Endothelial cell of umbilical vein (primary cell): ENCODE data around the gene CCT2.

ENCODE experiments used
- EZH2 ChIP-seq: IDR thresholded peaks from 2 replicates; pipeline ENCODE4 v1.6.1; 2012; ENCODE audit warnings: borderline replicate concordance, low read depth, mild to moderate bottlenecking, moderate library complexity, low read length, inconsistent platforms; ENCODE audit not compliant: severe bottlenecking
- FOS ChIP-seq: IDR thresholded peaks from 2 replicates; pipeline ENCODE4 v1.6.1; 2011; ENCODE audit warnings: mild to moderate bottlenecking, low read length, moderate library complexity, borderline replicate concordance; ENCODE audit not compliant: insufficient read depth
- GATA2 ChIP-seq: IDR thresholded peaks from 2 replicates; pipeline ENCODE4 v1.7.0; 2011; ENCODE audit warnings: low read depth, mild to moderate bottlenecking, moderate library complexity, mixed read lengths, low read length; ENCODE audit not compliant: insufficient read length, insufficient read depth
- JUN ChIP-seq: IDR thresholded peaks from 2 replicates; pipeline ENCODE4 v1.6.1; 2011; ENCODE audit warnings: borderline replicate concordance, low read depth; ENCODE audit not compliant: insufficient read length, insufficient read depth
- POLR2A ChIP-seq: IDR thresholded peaks from 2 replicates; pipeline ENCODE4 v1.6.1; 2012; ENCODE audit warnings: low read depth, mild to moderate bottlenecking, control low read depth, low read length
- POLR2AphosphoS5 ChIP-seq: IDR thresholded peaks from 2 replicates; pipeline ENCODE4 v1.6.1; 2012; ENCODE audit warnings: low read depth, mild to moderate bottlenecking, control low read depth, low read length, moderate library complexity; ENCODE audit not compliant: insufficient read depth
- TF ChIP-seq, protein P1 (sequence below): IDR thresholded peaks from 2 replicates; pipeline ENCODE4 v1.6.1; 2011; ENCODE audit not compliant: insufficient read depth, insufficient read length
- TF ChIP-seq, protein P2 (sequence below), 2 donors: IDR thresholded peaks; 1 replicate in 1 of 2; 2 replicates in 1 of 2; pipeline ENCODE4 v1.5.1; 2011; ENCODE audit warnings: low read length in 2 of 2, mild to moderate bottlenecking in 2 of 2, moderate library complexity in 2 of 2, control low read depth in 1 of 2, inconsistent platforms in 1 of 2, low read depth in 1 of 2; ENCODE audit not compliant: insufficient read depth in 1 of 2; ENCODE audit errors: extremely low read depth in 1 of 2

DNA sequence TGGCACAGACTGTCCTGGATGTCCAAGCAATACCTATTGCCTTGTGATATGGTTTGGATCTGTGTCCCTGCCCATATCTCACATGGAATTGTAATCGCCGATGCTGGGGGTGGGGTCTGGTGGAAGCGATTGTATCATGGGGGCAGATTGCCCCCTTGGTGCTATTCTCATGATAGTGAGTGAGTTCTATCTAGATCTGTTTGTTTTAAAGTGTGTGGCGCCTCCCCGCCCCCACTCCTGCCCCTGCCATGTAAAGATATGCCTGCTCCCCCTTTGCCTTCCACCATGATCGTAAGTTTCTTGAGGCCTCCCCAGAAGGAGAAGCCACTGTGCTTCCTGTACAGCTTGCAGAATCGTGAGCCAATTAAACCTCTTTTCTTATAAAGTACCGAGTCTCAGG is 42.2 kb downstream of the CCT2 start:
- TF ChIP-seq, protein P1, sequence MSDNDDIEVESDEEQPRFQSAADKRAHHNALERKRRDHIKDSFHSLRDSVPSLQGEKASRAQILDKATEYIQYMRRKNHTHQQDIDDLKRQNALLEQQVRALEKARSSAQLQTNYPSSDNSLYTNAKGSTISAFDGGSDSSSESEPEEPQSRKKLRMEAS, result no peak
- TF ChIP-seq POLR2A (no peak), POLR2AphosphoS5 (no peak), EZH2 (no peak), FOS (no peak), GATA2 (no peak), JUN (no peak)
- TF ChIP-seq, protein P2, sequence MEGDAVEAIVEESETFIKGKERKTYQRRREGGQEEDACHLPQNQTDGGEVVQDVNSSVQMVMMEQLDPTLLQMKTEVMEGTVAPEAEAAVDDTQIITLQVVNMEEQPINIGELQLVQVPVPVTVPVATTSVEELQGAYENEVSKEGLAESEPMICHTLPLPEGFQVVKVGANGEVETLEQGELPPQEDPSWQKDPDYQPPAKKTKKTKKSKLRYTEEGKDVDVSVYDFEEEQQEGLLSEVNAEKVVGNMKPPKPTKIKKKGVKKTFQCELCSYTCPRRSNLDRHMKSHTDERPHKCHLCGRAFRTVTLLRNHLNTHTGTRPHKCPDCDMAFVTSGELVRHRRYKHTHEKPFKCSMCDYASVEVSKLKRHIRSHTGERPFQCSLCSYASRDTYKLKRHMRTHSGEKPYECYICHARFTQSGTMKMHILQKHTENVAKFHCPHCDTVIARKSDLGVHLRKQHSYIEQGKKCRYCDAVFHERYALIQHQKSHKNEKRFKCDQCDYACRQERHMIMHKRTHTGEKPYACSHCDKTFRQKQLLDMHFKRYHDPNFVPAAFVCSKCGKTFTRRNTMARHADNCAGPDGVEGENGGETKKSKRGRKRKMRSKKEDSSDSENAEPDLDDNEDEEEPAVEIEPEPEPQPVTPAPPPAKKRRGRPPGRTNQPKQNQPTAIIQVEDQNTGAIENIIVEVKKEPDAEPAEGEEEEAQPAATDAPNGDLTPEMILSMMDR (IDR thresholded peaks at IDR 0.05; ENCODE audit: extremely low read depth in 1 of 2, insufficient read depth in 1 of 2, low read depth in 1 of 2, low read length in 2 of 2), result no peak
